GM12864 (cell line): ENCODE data around the gene NTNG2.

ENCODE experiments used
- DNase-seq: peaks from one replicate; pipeline ENCODE4 v3.0.0-alpha.2; 2011; ENCODE audit warnings: low read depth
- H3K4me3 ChIP-seq: 2 replicates; pipeline ENCODE4 v1.5.1; 2011; ENCODE audit warnings: mild to moderate bottlenecking, low read depth, low read length, control low read depth
- TF ChIP-seq, protein P1 (sequence below): IDR thresholded peaks from 2 replicates; pipeline ENCODE4 v1.5.1; 2011; ENCODE audit warnings: low read depth, mild to moderate bottlenecking, moderate library complexity, low read length, control low read depth, inconsistent platforms; ENCODE audit errors: missing control alignments

NTNG2 gene

GRCh38 chr9:132155568-132155895, 6.3 kb upstream of the NTNG2 start:
- DNase-seq: no peak
- no peak overlapping the region for H3K4me3 ChIP-seq
- TF ChIP-seq, protein P1, sequence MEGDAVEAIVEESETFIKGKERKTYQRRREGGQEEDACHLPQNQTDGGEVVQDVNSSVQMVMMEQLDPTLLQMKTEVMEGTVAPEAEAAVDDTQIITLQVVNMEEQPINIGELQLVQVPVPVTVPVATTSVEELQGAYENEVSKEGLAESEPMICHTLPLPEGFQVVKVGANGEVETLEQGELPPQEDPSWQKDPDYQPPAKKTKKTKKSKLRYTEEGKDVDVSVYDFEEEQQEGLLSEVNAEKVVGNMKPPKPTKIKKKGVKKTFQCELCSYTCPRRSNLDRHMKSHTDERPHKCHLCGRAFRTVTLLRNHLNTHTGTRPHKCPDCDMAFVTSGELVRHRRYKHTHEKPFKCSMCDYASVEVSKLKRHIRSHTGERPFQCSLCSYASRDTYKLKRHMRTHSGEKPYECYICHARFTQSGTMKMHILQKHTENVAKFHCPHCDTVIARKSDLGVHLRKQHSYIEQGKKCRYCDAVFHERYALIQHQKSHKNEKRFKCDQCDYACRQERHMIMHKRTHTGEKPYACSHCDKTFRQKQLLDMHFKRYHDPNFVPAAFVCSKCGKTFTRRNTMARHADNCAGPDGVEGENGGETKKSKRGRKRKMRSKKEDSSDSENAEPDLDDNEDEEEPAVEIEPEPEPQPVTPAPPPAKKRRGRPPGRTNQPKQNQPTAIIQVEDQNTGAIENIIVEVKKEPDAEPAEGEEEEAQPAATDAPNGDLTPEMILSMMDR: no peak

DNA sequence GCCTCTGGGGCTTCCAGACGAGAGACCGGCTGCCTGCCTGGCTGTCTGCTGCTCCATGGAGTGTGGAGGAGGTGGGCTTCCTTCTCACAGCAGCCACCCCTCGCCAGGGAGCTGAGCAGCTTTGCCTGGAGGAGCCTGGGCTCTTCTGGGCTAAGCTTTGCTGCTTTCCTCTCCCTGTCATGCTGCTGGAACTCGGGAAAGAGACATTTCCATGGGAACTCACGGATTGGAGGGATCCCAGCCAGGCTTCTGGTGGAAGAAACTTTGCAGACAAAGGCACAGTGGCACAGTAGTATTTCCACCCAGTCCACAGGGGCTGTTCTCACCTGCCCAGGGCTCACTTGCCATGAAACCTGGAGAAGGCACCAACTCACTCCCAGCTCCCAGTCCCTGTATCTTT, 5.6 kb upstream of the NTNG2 start:
- TF ChIP-seq, protein P1: no peak
- no peak for DNase-seq
- no peak overlapping the region for H3K4me3 ChIP-seq

- no peak for DNase-seq
- TF ChIP-seq, protein P1: no peak
- H3K4me3 ChIP-seq: no peak overlapping the region
Observed at GRCh38 chr9:132157347-132158116, 4.3 kb upstream of the NTNG2 start.

GRCh38 chr9:132160802-132161742, 786 bp upstream of the NTNG2 start:
- no peak for DNase-seq
- H3K4me3 ChIP-seq: no peak overlapping the region
- TF ChIP-seq, protein P1: no peak

GRCh38 chr9:132162764-132163456, 1.1 kb downstream of the NTNG2 start:
- H3K4me3 ChIP-seq: no peak overlapping the region
- TF ChIP-seq, protein P1: no peak
- DNase-seq: no peak

GRCh38 chr9:132163457-132163875, 1.6 kb downstream of the NTNG2 start:
- DNase-seq: no peak
- no peak overlapping the region for H3K4me3 ChIP-seq
- TF ChIP-seq, protein P1: no peak
